ENCODE data around the gene ZFYVE9. TPM values are rescaled to one million over a fixed set of nuclear protein-coding genes. Genes with fewer than 3 reads are reported as not detected.

ZFYVE9 gene
- total and polyA plus RNA-seq, 2 of the 13 experiments (the other 11 are each of a cell fraction or from before 2014, with no cell fraction given) = 9.2 to 19.8 TPM

- TF ChIP-seq TBL1XR1 (IDR thresholded peaks at IDR 0.05; ENCODE audit: borderline replicate concordance, low read length, partially characterized antibody) (no peak), KDM4B (CRISPR knock-in tag; IDR thresholded peaks at IDR 0.05) (no peak), ZNF20 (CRISPR knock-in tag; IDR thresholded peaks at IDR 0.05) (no peak), PAX8 (CRISPR knock-in tag; IDR thresholded peaks at IDR 0.05; ENCODE audit: borderline replicate concordance) (no peak), ZSCAN9 (CRISPR knock-in tag; IDR thresholded peaks at IDR 0.05; ENCODE audit: borderline replicate concordance) (no peak; the same call in 1 of the 2 replicates), ZFP82 (CRISPR knock-in tag; IDR thresholded peaks at IDR 0.05; ENCODE audit: borderline replicate concordance) (0 out of 2 replicates have a peak, but pooled peaks have one; percentile 51), RELA (CRISPR knock-in tag; IDR thresholded peaks at IDR 0.05) (no peak), ZSCAN31 (CRISPR knock-in tag; IDR thresholded peaks at IDR 0.05; ENCODE audit: low read depth) (peak; percentile 75; the same call in 1 of the 2 replicates), PTBP1 (IDR thresholded peaks at IDR 0.05; ENCODE audit: low read depth, low read length, poor library complexity, severe bottlenecking) (no peak), ZNF121 (CRISPR knock-in tag; IDR thresholded peaks at IDR 0.05) (0 out of 2 replicates have a peak, but pooled peaks have one; percentile 11), ZC3H4 (CRISPR knock-in tag; IDR thresholded peaks at IDR 0.05; ENCODE audit: borderline replicate concordance) (no peak), ZNF768 (CRISPR knock-in tag; IDR thresholded peaks at IDR 0.05) (peak; percentile 77; the same call in 1 of the 2 replicates), DRAP1 (CRISPR knock-in tag; IDR thresholded peaks at IDR 0.05) (peak; percentile 77; the same call in 1 of the 2 replicates), ZNF513 (CRISPR knock-in tag; conservative IDR thresholded peaks at IDR 0.05) (no peak; the same call in 1 of the 2 replicates), DDIT3 (CRISPR knock-in tag; IDR thresholded peaks at IDR 0.05) (no peak), THAP8 (CRISPR knock-in tag; IDR thresholded peaks at IDR 0.05; ENCODE audit: borderline replicate concordance) (no peak), ZBTB34 (CRISPR knock-in tag; IDR thresholded peaks at IDR 0.05) (no peak), RFX3 (CRISPR knock-in tag; IDR thresholded peaks at IDR 0.05) (no peak), ZNF280B (CRISPR knock-in tag; IDR thresholded peaks at IDR 0.05; ENCODE audit: borderline replicate concordance) (peak; percentile 68), SCMH1 (CRISPR knock-in tag; IDR thresholded peaks at IDR 0.05; ENCODE audit: borderline replicate concordance) (no peak), TSC22D2 (CRISPR knock-in tag; IDR thresholded peaks at IDR 0.05; ENCODE audit: borderline replicate concordance) (no peak)
Measured at GRCh38 chr1:52365746-52366516, 224.0 kb downstream of the ZFYVE9 start, which contains the start of gene CC2D1B (continued).

All from HepG2 (cell line).